Loucy (cell line): ENCODE measurements around the gene MPC1.

Experiments
- H2AFZ ChIP-seq: fragments of 200-600 bp; sonication (generic); 2 replicates; pipeline ENCODE4 v1.6.0; 2016; ENCODE audit warnings: antibody characterized with exemption, mild to moderate bottlenecking, low read length, moderate library complexity
- H3F3A ChIP-seq: fragments of 200-600 bp; 2 replicates; pipeline ENCODE4 v1.6.0; 2016; ENCODE audit warnings: antibody characterized with exemption, low read depth, mild to moderate bottlenecking
- H3K27me3 ChIP-seq: fragments of 200-600 bp; sonication (generic); 2 replicates; pipeline ENCODE4 v1.6.1; 2014; ENCODE audit warnings: low read length, mild to moderate bottlenecking; ENCODE audit not compliant: insufficient read depth, poor library complexity, severe bottlenecking
- H3K36me3 ChIP-seq: fragments of 200-600 bp; sonication (generic); 2 replicates; pipeline ENCODE4 v1.6.1; 2016; ENCODE audit warnings: low read length; ENCODE audit not compliant: insufficient read depth
- H3K4me1 ChIP-seq: fragments of 200-600 bp; sonication (generic); 2 replicates; pipeline ENCODE4 v1.5.1; 2014; ENCODE audit warnings: low read length, mild to moderate bottlenecking; ENCODE audit not compliant: insufficient read depth, poor library complexity, severe bottlenecking
- H3K4me2 ChIP-seq: fragments of 200-600 bp; sonication (generic); 2 replicates; pipeline ENCODE4 v1.6.0; 2014; ENCODE audit warnings: antibody characterized with exemption, low read length, low read depth, mild to moderate bottlenecking; ENCODE audit not compliant: poor library complexity, severe bottlenecking
- H3K4me3 ChIP-seq: fragments of 200-600 bp; sonication (generic); 2 replicates; pipeline ENCODE4 v1.5.1; 2014; ENCODE audit warnings: low read length, mild to moderate bottlenecking, mixed read lengths; ENCODE audit not compliant: poor library complexity, severe bottlenecking
- H3K79me2 ChIP-seq: fragments of 200-600 bp; sonication (generic); 2 replicates; pipeline ENCODE4 v1.6.1; 2014; ENCODE audit warnings: low read length; ENCODE audit not compliant: insufficient read depth
- H3K9ac ChIP-seq: fragments of 200-600 bp; sonication (generic); 2 replicates; pipeline ENCODE4 v1.6.0; 2014; ENCODE audit warnings: mild to moderate bottlenecking, low read depth, low read length, moderate library complexity; ENCODE audit not compliant: poor library complexity, severe bottlenecking
- H3K9me2 ChIP-seq: fragments of 200-600 bp; sonication (generic); replicated peaks from 2 replicates; pipeline ENCODE4 v1.6.1; 2016; ENCODE audit warnings: low read depth, low read length, mixed read lengths
- H3K9me3 ChIP-seq: fragments of 200-600 bp; sonication (generic); 2 replicates; pipeline ENCODE4 v1.6.1; 2014; ENCODE audit warnings: mild to moderate bottlenecking, antibody characterized with exemption, low read length, low read depth; ENCODE audit not compliant: insufficient read depth
- H4K20me1 ChIP-seq: fragments of 200-600 bp; sonication (generic); 2 replicates; pipeline ENCODE4 v1.6.0; 2014; ENCODE audit warnings: antibody characterized with exemption, low read length, mild to moderate bottlenecking; ENCODE audit not compliant: insufficient read depth, poor library complexity, severe bottlenecking
- EZH2phosphoT487 ChIP-seq: fragments of 200-600 bp; IDR thresholded peaks from 2 replicates; pipeline ENCODE4 v1.6.1; 2018; ENCODE audit warnings: antibody characterized with exemption, mild to moderate bottlenecking, moderate library complexity, borderline replicate concordance
- TF ChIP-seq, protein P1 (sequence below): fragments of 200-600 bp; sonication (generic); conservative IDR thresholded peaks from 2 replicates; pipeline ENCODE4 v1.5.1; 2014; ENCODE audit warnings: mild to moderate bottlenecking, antibody characterized with exemption, low read length

MPC1 gene

DNA sequence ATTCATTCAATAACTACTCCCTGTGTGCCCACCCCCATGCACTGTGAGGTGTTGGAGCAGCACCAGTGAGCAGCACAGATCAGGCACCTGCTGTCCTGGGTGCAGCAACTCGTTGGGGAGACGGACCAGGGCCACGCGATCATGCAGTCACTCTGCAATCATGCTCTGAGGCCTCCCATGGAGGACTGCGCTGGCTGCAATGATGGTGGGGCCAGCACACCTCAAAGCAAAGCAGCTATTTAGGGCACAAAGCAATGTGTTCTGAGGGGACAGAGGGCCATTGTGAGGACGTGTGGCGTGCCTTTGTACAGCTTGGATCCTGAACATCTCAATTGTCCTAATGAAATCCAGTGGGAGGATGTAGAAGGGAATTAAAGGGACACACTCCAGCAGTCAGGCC, 41.0 kb upstream of the MPC1 start:
- H3K9ac ChIP-seq, result no peak overlapping the region
- no peak overlapping the region for H3K4me2 ChIP-seq
- TF ChIP-seq, protein P1, sequence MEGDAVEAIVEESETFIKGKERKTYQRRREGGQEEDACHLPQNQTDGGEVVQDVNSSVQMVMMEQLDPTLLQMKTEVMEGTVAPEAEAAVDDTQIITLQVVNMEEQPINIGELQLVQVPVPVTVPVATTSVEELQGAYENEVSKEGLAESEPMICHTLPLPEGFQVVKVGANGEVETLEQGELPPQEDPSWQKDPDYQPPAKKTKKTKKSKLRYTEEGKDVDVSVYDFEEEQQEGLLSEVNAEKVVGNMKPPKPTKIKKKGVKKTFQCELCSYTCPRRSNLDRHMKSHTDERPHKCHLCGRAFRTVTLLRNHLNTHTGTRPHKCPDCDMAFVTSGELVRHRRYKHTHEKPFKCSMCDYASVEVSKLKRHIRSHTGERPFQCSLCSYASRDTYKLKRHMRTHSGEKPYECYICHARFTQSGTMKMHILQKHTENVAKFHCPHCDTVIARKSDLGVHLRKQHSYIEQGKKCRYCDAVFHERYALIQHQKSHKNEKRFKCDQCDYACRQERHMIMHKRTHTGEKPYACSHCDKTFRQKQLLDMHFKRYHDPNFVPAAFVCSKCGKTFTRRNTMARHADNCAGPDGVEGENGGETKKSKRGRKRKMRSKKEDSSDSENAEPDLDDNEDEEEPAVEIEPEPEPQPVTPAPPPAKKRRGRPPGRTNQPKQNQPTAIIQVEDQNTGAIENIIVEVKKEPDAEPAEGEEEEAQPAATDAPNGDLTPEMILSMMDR, result no peak
- TF ChIP-seq EZH2phosphoT487, result no peak

DNA sequence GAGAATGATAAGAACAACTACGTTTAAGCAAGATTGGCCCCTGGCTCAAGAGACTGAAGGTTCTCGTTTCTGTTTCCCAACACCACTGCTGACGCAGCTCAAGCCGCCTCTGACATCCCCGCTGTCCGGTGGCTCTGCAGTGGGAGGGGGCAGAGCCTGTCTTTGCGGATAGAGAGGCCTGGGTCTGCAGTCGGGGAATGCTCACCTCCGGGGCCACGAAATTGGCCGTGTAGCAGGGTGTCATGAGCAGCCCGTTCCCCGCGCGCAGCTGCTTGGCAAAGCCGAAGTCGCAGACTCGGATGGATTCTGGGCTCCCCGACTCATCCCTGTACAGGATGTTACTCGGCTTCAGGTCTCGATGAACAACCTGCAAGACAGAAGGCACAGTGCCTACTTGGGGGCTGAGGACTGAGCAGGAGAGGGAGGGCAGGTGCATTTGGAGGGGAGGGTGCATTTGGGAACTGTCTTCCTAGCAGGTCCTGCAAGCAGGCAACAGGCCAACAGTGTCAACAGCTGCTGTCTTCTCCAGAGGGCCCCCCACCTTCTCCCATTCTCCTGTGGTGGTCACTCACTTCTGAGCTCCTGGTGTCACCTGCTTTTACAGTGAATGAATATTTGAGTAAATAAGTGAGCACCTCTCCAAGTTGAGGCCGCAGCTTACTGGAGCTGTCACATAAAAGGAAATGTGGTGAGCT, 40.5 kb upstream of the MPC1 start:
- no peak overlapping the region for H3K4me3 ChIP-seq
- H3K27me3 ChIP-seq, result no peaks in the 10 kb centered on the region
- H3K4me1 ChIP-seq, result peaks cover 32% of the 10 kb centered on the region
- no peaks in the 10 kb centered on the region for H3K9me2 ChIP-seq
- H3F3A ChIP-seq, result peaks cover 12% of the 10 kb centered on the region; the same call in 1 of the 2 replicates
- H2AFZ ChIP-seq, result no peak overlapping the region
- H3K79me2 ChIP-seq, result no peaks in the 10 kb centered on the region
- no peaks in the 10 kb centered on the region for H3K36me3 ChIP-seq
- no peak overlapping the region for H3K9ac ChIP-seq
- no peak overlapping the region for H3K4me2 ChIP-seq
- no peaks in the 10 kb centered on the region for H3K9me3 ChIP-seq
- TF ChIP-seq, protein P1, result no peak
- TF ChIP-seq EZH2phosphoT487, result no peak
- no peaks in the 10 kb centered on the region for H4K20me1 ChIP-seq

More for the DNA sequence above, 41.0 kb upstream of the MPC1 start:
- Histone ChIP-seq H3K27me3 (no peaks in the 10 kb centered on the region), H3K79me2 (no peaks in the 10 kb centered on the region), H4K20me1 (no peaks in the 10 kb centered on the region), H3K9me2 (no peaks in the 10 kb centered on the region), H3F3A (peaks cover 11% of the 10 kb centered on the region; the same call in 1 of the 2 replicates), H3K9me3 (no peaks in the 10 kb centered on the region), H2AFZ (no peak overlapping the region), H3K36me3 (no peaks in the 10 kb centered on the region), H3K4me3 (no peak overlapping the region), H3K4me1 (peaks cover 27% of the 10 kb centered on the region)

DNA sequence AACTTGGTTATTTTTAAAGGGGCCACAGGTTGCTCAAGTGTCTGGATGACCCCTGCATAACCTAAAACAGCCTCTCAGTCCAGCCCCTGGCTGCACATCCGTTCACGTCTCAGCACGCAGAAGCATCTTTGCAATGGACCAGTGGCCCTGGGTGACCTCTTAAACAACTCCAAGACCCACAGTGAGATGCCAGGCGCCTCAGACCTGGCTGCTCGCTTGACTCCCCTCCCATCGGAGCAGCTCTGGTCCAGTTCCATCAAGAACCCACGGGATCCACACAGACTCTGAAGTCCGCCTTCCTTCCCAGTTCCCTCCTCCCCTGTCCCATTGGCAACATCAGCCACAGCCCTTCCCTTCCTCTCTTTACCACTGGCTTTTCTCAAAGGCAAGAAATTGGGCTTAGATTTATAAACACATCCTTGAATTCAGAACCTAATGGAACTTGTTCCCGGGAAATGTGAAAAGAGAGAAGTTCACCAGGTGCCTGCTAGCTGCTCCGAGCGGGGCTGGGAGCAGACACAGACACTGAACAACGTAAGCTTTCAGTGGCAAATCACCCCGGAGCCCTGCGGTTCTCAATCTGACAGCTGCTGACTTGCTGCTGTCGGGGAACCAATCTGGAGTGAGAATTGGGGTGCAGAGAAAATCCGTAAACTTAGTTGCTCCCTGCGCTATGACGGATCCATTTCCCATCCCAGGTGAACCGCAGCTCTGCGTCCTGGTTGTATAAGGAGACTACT, 39.6 kb upstream of the MPC1 start:
- Histone ChIP-seq H3F3A (peaks cover 12% of the 10 kb centered on the region; the same call in 1 of the 2 replicates), H3K79me2 (no peaks in the 10 kb centered on the region), H2AFZ (no peak overlapping the region), H4K20me1 (no peaks in the 10 kb centered on the region), H3K9me3 (no peaks in the 10 kb centered on the region), H3K4me2 (no peak overlapping the region), H3K27me3 (no peaks in the 10 kb centered on the region), H3K9ac (no peak overlapping the region), H3K9me2 (no peaks in the 10 kb centered on the region), H3K4me1 (peaks cover 41% of the 10 kb centered on the region), H3K4me3 (no peak overlapping the region), H3K36me3 (no peaks in the 10 kb centered on the region)
- no peak for TF ChIP-seq EZH2phosphoT487
